C4-2B (cell line): ENCODE measurements around the gene ITPKB.

Experiments used
- H3K27ac ChIP-seq: fragments of 450-650 bp; 2 replicates; pipeline ENCODE4 v1.5.1; 2017
- ZFX ChIP-seq: fragments of 450-650 bp; IDR thresholded peaks from 2 replicates; pipeline ENCODE4 v1.6.1; 2017
- TF ChIP-seq, protein P1 (sequence below): fragments of 450-650 bp; conservative IDR thresholded peaks from 2 replicates; pipeline ENCODE4 v1.5.1; 2017; ENCODE audit warnings: mild to moderate bottlenecking

Gene ITPKB

DNA sequence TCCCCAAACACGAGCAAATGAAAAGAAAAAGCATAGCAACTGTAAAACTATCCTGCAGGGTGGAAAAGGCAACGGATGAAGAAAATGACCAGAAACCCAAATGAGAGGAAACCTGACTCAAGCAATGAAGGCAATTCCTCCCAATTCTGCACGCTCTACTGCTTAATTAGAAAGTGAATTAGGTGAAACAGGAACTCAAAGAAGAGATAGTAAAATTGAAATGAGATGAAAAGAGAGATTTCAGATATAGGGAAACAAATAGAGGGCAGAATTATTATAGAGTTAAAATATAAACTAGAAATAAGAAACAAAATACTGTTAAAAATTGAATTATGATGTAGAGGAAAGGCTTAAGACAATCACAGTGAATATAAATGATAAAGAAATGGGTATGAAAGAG lies 27.5 kb upstream of the ITPKB start:
- H3K27ac ChIP-seq, result no peak overlapping the region
- no peak for TF ChIP-seq ZFX
- TF ChIP-seq, protein P1, sequence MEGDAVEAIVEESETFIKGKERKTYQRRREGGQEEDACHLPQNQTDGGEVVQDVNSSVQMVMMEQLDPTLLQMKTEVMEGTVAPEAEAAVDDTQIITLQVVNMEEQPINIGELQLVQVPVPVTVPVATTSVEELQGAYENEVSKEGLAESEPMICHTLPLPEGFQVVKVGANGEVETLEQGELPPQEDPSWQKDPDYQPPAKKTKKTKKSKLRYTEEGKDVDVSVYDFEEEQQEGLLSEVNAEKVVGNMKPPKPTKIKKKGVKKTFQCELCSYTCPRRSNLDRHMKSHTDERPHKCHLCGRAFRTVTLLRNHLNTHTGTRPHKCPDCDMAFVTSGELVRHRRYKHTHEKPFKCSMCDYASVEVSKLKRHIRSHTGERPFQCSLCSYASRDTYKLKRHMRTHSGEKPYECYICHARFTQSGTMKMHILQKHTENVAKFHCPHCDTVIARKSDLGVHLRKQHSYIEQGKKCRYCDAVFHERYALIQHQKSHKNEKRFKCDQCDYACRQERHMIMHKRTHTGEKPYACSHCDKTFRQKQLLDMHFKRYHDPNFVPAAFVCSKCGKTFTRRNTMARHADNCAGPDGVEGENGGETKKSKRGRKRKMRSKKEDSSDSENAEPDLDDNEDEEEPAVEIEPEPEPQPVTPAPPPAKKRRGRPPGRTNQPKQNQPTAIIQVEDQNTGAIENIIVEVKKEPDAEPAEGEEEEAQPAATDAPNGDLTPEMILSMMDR, result no peak

DNA sequence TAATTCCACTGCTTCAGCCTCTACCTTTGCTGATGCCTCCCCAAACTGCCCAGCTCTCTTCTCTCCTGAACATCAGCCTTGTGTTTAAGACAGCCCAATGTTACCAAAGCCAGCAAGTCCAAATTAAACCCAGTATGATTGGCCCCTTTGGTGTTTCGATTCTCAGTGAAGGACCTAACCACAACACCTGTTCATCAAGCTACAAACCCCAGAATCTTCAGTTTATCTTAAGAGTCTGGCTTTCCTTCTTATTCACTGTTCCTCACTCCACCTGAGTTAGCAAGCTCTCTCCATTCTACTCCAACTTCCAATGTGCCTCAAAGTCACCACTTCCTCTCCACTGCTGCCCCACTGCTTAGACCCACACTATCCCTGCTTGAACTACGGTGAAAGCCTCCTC lies 25.5 kb upstream of the ITPKB start:
- no peak for TF ChIP-seq ZFX
- TF ChIP-seq, protein P1, result no peak
- H3K27ac ChIP-seq, result no peak overlapping the region

DNA sequence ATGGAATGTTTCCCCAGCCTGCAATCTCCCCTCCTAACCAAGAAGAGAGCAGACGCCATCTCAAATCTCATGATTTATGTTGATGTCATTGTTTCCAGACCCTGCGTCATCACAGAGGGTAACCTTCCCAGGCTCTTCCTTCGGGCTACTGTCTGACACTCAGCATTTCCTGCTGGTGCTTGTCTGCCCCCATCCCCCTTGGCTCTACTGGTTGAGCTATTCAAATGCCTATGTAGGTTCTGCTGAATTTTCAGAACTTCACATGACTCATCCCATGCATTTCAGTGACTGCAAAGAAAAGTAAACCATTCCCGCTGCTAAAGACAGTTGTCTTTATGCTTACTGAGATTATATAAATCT lies 24.8 kb upstream of the ITPKB start:
- H3K27ac ChIP-seq, result no peak overlapping the region
- TF ChIP-seq, protein P1, result no peak
- no peak for TF ChIP-seq ZFX

DNA sequence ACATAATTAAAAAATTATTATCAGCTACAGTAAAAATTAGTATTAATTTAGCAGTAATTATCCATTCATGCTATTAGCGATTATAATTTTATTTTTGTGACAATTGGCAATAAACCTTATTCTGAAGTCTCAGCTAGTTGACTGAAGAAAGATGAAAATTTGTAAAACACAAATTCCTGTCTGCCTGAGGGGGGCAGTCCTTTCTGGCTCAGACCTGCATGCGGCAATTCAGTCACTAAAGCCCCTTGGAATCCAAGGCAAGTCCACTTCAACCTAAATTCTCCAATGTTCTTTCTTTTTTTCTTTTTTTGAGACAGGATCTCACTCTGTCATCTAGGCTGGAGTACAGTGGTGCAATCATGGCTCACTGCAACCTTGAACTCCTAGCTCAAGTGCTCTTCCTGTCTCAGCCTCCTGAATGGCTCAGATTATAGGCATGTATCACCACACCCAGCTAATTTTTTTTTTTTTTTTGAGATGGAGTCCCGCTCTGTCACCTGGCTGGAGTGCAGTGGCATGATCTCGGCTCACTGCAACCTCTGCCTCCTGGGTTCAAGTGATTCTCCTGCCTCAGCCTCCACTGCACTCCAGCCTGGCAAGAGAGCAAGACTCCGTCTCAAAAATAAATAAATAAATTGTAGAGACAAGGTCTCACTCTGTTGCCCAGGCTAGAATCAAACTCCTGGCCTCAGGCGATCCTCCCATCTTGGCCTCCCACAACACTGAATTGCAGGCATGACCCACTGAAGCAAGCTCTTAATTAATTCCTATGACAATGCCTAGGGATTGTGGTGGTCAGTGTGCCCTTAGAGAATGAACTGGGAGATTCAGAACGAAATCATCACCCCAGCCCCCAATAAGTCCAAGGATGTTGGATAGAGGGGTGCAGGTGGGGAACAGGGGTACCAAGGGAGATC lies 24.2 kb upstream of the ITPKB start:
- H3K27ac ChIP-seq, result no peak overlapping the region
- TF ChIP-seq ZFX, result no peak
- TF ChIP-seq, protein P1, result no peak

DNA sequence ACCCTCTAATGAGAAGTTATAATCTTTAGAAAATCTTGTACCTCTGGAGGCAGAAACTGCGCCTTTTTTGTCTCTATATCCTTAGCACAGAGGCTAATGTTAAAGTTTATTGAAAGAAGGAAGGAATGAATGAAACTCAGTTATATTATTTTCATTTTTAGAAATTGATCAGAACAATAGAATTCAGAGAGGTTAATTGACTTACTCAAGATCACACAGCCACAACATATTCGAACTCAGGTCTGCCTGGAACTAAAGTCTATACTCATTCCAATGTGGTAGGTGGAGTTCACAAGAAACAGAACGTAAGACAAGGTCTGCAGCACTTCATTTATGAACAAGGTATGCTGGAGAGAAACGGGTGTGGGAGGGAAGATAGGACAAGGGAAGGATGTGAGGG lies 23.0 kb upstream of the ITPKB start:
- H3K27ac ChIP-seq, result no peak overlapping the region
- no peak for TF ChIP-seq ZFX
- TF ChIP-seq, protein P1, result no peak

DNA sequence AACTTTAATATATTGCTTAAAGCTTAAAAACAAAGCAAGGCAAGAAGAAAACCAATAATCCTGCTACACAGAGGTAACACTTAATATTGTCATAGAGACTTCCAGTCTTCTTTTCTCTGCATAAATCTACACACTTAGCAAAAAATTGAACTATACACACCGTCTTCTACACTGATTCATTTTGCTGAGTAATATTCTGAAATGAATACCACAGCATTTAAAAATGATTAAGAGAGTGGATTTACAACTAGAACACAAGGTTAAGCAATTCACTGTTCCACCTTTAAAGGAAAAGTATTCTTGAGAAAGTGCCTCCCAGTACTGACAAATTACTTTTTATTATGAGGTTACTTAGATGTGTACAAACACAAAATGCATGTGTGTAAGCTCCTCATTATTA lies 22.2 kb upstream of the ITPKB start:
- TF ChIP-seq, protein P1, result no peak
- TF ChIP-seq ZFX, result no peak
- H3K27ac ChIP-seq, result no peak overlapping the region

DNA sequence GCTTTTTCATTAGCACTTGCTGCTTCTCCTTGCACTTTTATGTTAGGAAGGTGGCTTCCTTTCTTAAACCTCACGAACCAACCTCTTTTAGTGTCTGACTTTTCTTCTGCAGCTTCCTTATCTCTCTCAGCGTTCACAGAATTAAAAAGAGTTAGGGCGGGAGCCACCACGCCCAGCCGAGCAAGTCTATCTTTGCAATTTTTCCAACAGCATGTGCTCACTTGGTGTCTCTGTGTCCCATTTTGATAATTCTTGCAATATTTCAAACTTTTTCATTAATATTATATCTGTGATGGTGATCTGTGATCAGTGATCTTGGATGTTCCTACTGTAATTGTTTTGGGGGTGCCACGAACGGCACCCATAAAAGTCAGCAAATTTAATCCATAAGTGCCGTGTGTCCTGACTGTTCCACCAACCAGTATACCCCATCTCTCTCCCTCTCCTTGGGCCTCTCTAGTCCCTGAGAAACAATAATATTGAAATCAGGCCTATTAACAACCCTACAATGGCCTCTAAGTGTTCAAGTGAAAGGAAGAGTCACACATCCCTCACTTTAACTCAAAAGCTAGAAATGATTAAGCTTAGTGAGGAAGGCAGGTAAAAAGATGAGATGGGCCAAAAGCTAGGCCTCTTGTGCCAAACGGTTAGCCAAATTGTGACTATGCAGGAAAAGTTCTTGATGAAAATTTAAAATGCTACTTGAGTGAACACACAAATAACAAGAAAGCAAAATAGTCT lies 15.9 kb upstream of the ITPKB start:
- TF ChIP-seq, protein P1, result no peak
- TF ChIP-seq ZFX, result no peak
- H3K27ac ChIP-seq, result no peak overlapping the region
